ENCODE measurements around the gene TRIM26. TPM values are rescaled to one million over a fixed set of nuclear protein-coding genes. Genes with fewer than 3 reads are reported as not detected.

TRIM26 gene
- total and polyA plus RNA-seq, 2 of the 13 experiments (the other 11 are each of a cell fraction or from before 2014, with no cell fraction given): 27.1 to 38.7 TPM

DNA sequence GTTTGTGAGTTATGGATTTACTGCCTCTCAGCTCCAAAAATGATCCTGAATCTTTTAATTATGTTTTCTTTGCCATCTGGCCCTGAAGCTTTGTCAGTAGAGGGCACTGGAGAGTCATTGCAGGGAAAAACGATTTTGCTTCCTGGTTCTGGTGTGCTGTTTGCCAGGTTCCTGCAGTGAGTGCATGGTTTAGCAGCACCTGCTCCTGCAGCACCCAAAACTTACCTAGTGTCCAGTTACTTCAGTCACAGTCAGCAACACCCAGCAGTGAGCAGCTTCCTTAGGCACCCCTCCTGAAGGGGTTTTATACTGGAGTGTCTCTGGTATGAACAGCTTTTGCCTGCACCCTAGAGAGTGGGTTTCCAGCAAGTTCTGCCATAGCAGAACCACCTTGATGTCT, 6.0 kb upstream of the TRIM26 start (continued):
- TF ChIP-seq, protein P1, sequence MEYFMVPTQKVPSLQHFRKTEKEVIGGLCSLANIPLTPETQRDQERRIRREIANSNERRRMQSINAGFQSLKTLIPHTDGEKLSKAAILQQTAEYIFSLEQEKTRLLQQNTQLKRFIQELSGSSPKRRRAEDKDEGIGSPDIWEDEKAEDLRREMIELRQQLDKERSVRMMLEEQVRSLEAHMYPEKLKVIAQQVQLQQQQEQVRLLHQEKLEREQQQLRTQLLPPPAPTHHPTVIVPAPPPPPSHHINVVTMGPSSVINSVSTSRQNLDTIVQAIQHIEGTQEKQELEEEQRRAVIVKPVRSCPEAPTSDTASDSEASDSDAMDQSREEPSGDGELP (IDR thresholded peaks at IDR 0.05; ENCODE audit: borderline replicate concordance, low read depth): peak; percentile 43; the same call in 1 of the 2 replicates
- TF ChIP-seq ZNF784 (CRISPR knock-in tag; IDR thresholded peaks at IDR 0.05; ENCODE audit: borderline replicate concordance) (peak; percentile 84), PITX1 (CRISPR knock-in tag; IDR thresholded peaks at IDR 0.05) (peak; percentile 16; the same call in 1 of the 2 replicates), NCOA5 (CRISPR knock-in tag; IDR thresholded peaks at IDR 0.05) (no peak), FOXA3 (CRISPR knock-in tag; IDR thresholded peaks at IDR 0.05) (peak; percentile 4; the same call in 1 of the 2 replicates), ETV6 (CRISPR knock-in tag; conservative IDR thresholded peaks at IDR 0.05) (no peak), ZNF614 (CRISPR knock-in tag; IDR thresholded peaks at IDR 0.05; ENCODE audit: borderline replicate concordance) (peak; percentile 83), MIER3 (CRISPR knock-in tag; IDR thresholded peaks at IDR 0.05; ENCODE audit: borderline replicate concordance) (peak; percentile 25; the same call in 1 of the 2 replicates), ZSCAN31 (CRISPR knock-in tag; IDR thresholded peaks at IDR 0.05; ENCODE audit: low read depth) (0 out of 2 replicates have a peak, but pooled peaks have one; percentile 58), NR1H2 (CRISPR knock-in tag; IDR thresholded peaks at IDR 0.05; ENCODE audit: borderline replicate concordance, low read depth) (0 out of 2 replicates have a peak, but pooled peaks have one; percentile 18), HHEX (CRISPR knock-in tag; IDR thresholded peaks at IDR 0.05) (no peak), SAP130 (CRISPR knock-in tag; IDR thresholded peaks at IDR 0.05; ENCODE audit: low read depth) (peak; percentile 68), DDIT3 (CRISPR knock-in tag; IDR thresholded peaks at IDR 0.05) (no peak), KDM2A (CRISPR knock-in tag; IDR thresholded peaks at IDR 0.05; ENCODE audit: borderline replicate concordance, low read depth) (0 out of 2 replicates have a peak, but pooled peaks have one; percentile 21), HMGXB4 (CRISPR knock-in tag; IDR thresholded peaks at IDR 0.05; ENCODE audit: borderline replicate concordance in 1 of 2, low read depth in 1 of 2) (peak; percentile 51 to 80; a peak in 3 of 4 replicates), ZNF17 (CRISPR knock-in tag; IDR thresholded peaks at IDR 0.05) (no peak), ZBTB25 (CRISPR knock-in tag; IDR thresholded peaks at IDR 0.05) (peak; percentile 47; the same call in 1 of the 2 replicates), PCBP2 (optimal IDR thresholded peaks at IDR 0.05; ENCODE audit: low read depth, low read length, poor library complexity, severe bottlenecking) (no peak), GABPA (IDR thresholded peaks at IDR 0.05; ENCODE audit: low read depth, low read length) (no peak), GABPA (CRISPR knock-in tag; IDR thresholded peaks at IDR 0.05; ENCODE audit: low read depth) (peak; percentile 60; the same call in 1 of the 2 replicates), NR3C1 (CRISPR knock-in tag; IDR thresholded peaks at IDR 0.05) (no peak), MXD4 (CRISPR knock-in tag; IDR thresholded peaks at IDR 0.05) (0 out of 2 replicates have a peak, but pooled peaks have one; percentile 50), PHF8 (CRISPR knock-in tag; IDR thresholded peaks at IDR 0.05) (0 out of 2 replicates have a peak, but pooled peaks have one; percentile 45), SIX1 (CRISPR knock-in tag; IDR thresholded peaks at IDR 0.05; ENCODE audit: borderline replicate concordance) (peak; percentile 34; the same call in 1 of the 2 replicates), ATF7-NPFF (CRISPR knock-in tag; IDR thresholded peaks at IDR 0.05; ENCODE audit: low read depth) (no peak), KMT2B (CRISPR knock-in tag; IDR thresholded peaks at IDR 0.05) (peak; percentile 57; the same call in 1 of the 2 replicates)
